ENCODE data around the gene GLB1L3. TPM values are rescaled to one million over a fixed set of nuclear protein-coding genes. Genes with fewer than 3 reads are reported as not detected.

The GLB1L3 gene
- total RNA-seq, 4 donors from 2014 or later = 7.5 to 18.5 (median 8.9) TPM

- intact Hi-C loops (cut with DNase I; ENCODE audit: low total_unique reads) = no loop called here
- WGBS, 2 donors = 87 to 92% methylated on average over 21 of the region's 21 CpGs
- TF ChIP-seq, protein P1, sequence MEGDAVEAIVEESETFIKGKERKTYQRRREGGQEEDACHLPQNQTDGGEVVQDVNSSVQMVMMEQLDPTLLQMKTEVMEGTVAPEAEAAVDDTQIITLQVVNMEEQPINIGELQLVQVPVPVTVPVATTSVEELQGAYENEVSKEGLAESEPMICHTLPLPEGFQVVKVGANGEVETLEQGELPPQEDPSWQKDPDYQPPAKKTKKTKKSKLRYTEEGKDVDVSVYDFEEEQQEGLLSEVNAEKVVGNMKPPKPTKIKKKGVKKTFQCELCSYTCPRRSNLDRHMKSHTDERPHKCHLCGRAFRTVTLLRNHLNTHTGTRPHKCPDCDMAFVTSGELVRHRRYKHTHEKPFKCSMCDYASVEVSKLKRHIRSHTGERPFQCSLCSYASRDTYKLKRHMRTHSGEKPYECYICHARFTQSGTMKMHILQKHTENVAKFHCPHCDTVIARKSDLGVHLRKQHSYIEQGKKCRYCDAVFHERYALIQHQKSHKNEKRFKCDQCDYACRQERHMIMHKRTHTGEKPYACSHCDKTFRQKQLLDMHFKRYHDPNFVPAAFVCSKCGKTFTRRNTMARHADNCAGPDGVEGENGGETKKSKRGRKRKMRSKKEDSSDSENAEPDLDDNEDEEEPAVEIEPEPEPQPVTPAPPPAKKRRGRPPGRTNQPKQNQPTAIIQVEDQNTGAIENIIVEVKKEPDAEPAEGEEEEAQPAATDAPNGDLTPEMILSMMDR (IDR thresholded peaks at IDR 0.05) = no peak
- no peak for TF ChIP-seq POLR2A (IDR thresholded peaks at IDR 0.05)
- H3K4me3 ChIP-seq (ENCODE audit: low read depth, poor library complexity, severe bottlenecking) = no peak overlapping the region
- DNase-seq (ENCODE audit: low spot score in 2 of 2) = peak in 1 of 2 donors; percentile 67
Observed at GRCh38 chr11:134356656-134357544, 80.7 kb downstream of the GLB1L3 start.

DNA sequence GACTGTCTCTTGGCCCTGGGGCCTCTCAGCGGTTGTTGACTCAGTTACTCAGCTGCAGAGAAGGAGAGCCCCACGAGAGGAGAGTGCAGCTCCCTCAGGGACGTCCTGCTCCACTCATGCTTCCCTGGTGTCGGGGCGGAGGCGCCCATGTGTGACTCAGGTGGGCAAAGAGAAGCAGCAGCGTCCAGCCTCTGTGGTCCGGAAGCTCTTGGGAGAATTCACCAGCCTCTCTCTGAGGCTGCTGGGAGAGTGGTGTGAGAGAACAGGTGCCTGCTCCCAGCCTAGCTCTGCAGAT is 81.3 kb downstream of the GLB1L3 start:
- DNase-seq (ENCODE audit: low spot score in 2 of 2) = no peak
- WGBS, 2 donors = 86 to 89% methylated on average over 8 of the region's 8 CpGs
- intact Hi-C loops (cut with DNase I; ENCODE audit: low total_unique reads) = no loop called here

GRCh38 chr11:134358165-134358855 is 82.1 kb downstream of the GLB1L3 start:
- TF ChIP-seq POLR2A (IDR thresholded peaks at IDR 0.05) = no peak
- TF ChIP-seq, protein P1 (IDR thresholded peaks at IDR 0.05) = no peak
- intact Hi-C loops (cut with DNase I; ENCODE audit: low total_unique reads) = no loop called here
- DNase-seq (ENCODE audit: low spot score in 2 of 2) = peak in 1 of 2 donors; percentile 62
- H3K4me3 ChIP-seq (ENCODE audit: low read depth, poor library complexity, severe bottlenecking) = no peak overlapping the region
- WGBS, 2 donors = 83 to 87% methylated on average over 23 to 27 of the region's 27 CpGs

More for the DNA sequence above, 81.3 kb downstream of the GLB1L3 start:
- TF ChIP-seq POLR2A (IDR thresholded peaks at IDR 0.05) = no peak
- TF ChIP-seq, protein P1 (IDR thresholded peaks at IDR 0.05) = no peak
- no peak overlapping the region for H3K4me3 ChIP-seq (ENCODE audit: low read depth, poor library complexity, severe bottlenecking)

GRCh38 chr11:134358856-134359490 is 82.8 kb downstream of the GLB1L3 start:
- intact Hi-C loops (cut with DNase I; ENCODE audit: low total_unique reads) = no loop called here
- 86 to 88% methylated on average over 18 of the region's 18 CpGs for WGBS, 2 donors
- DNase-seq (ENCODE audit: low spot score in 2 of 2) = peak in 1 of 2 donors; percentile 82
- TF ChIP-seq POLR2A (IDR thresholded peaks at IDR 0.05) = no peak
- TF ChIP-seq, protein P1 (IDR thresholded peaks at IDR 0.05) = no peak
- no peak overlapping the region for H3K4me3 ChIP-seq (ENCODE audit: low read depth, poor library complexity, severe bottlenecking)

- DNase-seq (ENCODE audit: low spot score in 2 of 2) = peak in 1 of 2 donors; percentile 31
- no peak overlapping the region for H3K4me3 ChIP-seq (ENCODE audit: low read depth, poor library complexity, severe bottlenecking)
- no peak for TF ChIP-seq POLR2A (IDR thresholded peaks at IDR 0.05)
- TF ChIP-seq, protein P1 (IDR thresholded peaks at IDR 0.05) = no peak
- 87 to 88% methylated on average over 10 of the region's 10 CpGs for WGBS, 2 donors
- intact Hi-C loops (cut with DNase I; ENCODE audit: low total_unique reads) = no loop called here
Observed at GRCh38 chr11:134359646-134360045, 83.5 kb downstream of the GLB1L3 start.

Data from lower leg skin (tissue), 4 donors.